Activated naive CD4-positive, alpha-beta T cell treated with anti-CD3 and anti-CD28 coated beads, Interleukin-2, amount 10 ng/mL, durations not matched to agents 5 hours and 36 hours (primary cell): ENCODE data around the gene HCST. TPM values are rescaled to one million over a fixed set of nuclear protein-coding genes. Genes with fewer than 3 reads are reported as not detected.

Source experiments
- total RNA-seq, 2 experiments: library from RNA; stranded (reverse); gene quantifications; one replicate each; pipeline ENCODE4 v1.2.3, GENCODE V29; 2021

HCST gene, protein sequence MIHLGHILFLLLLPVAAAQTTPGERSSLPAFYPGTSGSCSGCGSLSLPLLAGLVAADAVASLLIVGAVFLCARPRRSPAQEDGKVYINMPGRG
- total RNA-seq: 100 to 1,000 TPM; 195 to 204 TPM

DNA sequence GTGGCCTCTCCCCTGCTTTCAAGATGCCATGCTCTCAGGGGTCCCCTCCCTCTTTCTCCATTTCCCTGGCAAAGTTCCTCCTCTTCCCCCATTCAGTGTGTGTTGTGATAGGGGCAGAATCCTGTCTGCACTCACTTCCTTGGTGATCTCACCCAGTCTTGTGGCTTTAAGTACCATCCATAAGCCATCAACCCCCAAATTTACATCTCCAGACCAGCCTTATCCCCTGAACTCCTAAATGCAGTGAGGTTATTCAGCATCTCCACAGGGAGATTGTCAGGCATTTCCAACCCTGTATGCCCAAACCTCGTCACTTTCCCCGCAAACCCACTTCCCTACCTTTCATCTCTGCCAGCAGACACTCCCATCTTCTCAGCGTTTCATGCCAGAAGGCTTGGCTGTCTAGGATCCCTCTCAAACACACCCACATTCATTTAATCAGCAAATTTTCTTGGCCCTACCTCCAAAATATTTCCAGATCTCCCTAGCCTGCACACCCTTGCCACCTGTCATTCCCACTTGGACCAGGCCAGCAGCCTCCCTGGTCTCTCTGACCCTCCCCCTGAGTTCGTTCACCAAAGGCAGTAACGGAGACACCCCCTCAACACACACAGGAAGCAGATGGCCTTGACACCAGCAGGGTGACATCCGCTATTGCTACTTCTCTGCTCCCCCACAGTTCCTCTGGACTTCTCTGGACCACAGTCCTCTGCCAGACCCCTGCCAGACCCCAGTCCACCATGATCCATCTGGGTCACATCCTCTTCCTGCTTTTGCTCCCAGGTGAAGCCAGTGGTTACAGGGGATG lies at the start of gene HCST:
Gene HCST (plus strand): TSS at position 676 of the 808 bp plus-strand sequence. CDS start 65 bp downstream, at position 741.

DNA sequence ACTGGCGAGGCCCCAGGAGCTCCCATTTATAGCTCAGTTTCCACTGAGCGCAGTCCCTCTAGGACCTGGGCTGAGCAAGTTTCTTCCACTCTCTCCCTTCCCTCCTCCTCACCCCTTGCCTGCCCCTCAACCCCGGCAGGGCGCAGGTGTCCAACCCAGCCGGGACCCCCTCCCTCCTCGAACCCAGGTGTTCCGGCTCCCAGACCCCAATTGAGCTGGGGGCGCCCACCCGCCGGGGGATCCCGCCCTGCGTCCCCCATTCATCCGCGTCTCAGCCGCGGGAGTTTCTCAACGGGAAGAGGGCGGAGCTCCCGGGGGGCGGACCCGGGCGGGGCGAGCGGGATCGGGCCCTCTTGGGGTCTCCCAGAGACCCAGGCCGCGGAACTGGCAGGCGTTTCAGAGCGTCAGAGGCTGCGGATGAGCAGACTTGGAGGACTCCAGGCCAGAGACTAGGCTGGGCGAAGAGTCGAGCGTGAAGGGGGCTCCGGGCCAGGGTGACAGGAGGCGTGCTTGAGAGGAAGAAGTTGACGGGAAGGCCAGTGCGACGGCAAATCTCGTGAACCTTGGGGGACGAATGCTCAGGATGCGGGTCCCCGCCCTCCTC lies 45.7 kb upstream of the HCST start, which contains the start of gene KIRREL2:
Gene KIRREL2 (plus strand): TSS at position 366 of the 604 bp plus-strand sequence. CDS start 209 bp downstream, at position 575.

DNA sequence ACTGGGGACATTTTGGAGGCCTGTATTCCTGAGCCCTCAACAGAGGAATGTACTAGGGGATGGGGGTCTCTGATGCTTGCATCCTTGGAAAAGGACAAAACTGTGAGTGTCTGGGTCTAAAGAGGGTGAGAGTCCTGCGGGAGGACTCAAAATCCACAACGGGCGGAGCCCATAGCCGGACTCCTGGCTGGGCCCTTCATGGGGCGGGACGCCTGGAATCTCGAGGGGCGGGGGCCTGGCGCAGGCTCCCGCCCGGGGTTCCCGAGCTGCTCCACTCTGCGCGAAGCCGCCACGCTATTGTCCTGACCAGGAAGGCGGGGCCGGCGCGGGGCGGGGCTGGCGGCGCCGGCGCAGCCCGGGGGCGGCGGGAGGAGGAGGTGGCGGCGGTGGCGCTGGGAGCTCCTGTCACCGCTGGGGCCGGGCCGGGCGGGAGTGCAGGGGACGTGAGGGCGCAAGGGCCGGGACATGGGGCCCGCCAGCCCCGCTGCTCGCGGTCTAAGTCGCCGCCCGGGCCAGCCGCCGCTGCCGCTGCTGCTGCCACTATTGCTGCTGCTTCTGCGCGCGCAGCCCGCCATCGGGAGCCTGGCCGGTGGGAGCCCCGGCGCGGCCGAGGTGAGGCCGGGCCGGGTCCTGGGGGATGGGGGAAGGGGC lies 34.0 kb upstream of the HCST start, which contains the start of gene APLP1:
Gene APLP1 (plus strand): TSS at position 403 of the 651 bp plus-strand sequence. CDS start 63 bp downstream, at position 466.

DNA sequence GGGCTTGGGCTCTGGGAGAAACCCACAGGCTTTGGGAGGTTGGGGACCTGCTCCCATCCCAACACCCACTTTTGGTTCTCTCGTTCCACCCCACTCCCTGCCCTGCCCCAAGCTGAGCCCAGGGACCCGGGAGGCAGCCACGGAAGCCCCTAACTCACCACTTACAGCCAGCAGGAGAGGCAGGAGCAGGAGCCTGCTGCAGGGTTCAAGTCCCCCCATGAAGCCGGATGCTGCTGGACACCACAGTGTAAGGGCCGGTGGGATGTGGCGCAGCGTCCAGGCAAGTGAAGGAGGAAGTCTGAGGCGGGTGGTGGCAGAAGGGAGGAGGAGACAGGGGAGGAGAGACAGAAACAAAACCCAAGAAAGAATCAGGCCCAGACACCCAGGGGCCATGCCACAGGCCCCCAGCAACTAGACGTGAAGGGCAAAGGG lies 5.7 kb downstream of the HCST start, which contains the start of gene TYROBP:
Gene TYROBP (minus strand): TSS at position 286 of the 432 bp plus-strand sequence. CDS start 67 bp downstream, at position 219.

DNA sequence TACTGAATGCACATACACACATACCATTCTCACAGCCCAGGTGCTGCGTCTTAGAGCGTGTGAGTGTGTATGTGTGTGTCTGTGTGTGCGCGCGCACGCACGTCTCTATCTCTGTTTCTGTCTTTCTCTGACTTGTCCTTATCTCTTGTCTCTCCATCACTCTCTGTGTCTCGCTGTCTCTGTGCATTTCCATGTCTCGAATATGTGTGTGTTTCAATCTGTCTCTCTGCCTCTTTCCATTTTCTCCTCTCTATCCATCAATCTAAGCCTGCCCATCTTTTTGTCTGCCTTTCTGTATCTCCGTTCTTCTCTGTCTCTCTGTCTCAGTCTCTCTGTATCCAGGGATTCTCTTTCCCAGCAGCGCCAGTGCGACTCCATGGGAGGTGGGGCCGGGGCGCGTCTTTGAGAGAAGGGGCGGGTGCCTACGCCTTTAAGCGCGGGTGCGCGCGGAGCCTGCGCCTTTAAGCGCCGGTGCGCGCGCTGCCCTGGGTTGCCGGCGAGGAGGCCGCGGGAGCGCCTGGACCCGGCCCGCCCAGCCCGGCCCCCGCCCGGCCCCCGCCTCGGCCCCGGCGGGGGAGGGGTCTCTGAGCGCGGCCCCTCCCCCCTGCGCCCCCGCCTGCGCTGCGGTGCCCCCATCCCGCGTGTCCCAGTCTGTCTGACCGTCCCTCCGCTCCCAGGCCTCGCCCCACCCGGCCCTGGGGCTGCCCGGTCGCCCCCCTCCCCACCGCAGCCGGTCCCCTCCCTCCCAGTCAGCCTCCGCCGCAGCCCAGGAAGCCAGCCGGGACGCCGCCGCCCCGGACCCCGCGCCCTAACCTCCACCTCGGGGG lies 33.8 kb downstream of the HCST start, which contains the start of gene LRFN3:
Gene LRFN3 (plus strand): TSS at position 464 of the 827 bp plus-strand sequence. CDS start 3,052 bp downstream, outside the sequence.

Other genes starting within 250 kb of the HCST start
- gene UPK1A, start 236.0 kb upstream of the HCST start, total RNA-seq: 1 to 10 TPM; 1.4 to 1.6 TPM
- gene ZBTB32, start 198.0 kb upstream of the HCST start, total RNA-seq: 10 to 100 TPM; 15.2 to 16.2 TPM
- 10 to 100 TPM; 57.3 to 59.9 TPM for gene KMT2B, start 184.5 kb upstream of the HCST start, total RNA-seq
- 10 to 100 TPM; 60.3 to 60.9 TPM for gene IGFLR1, start 160.1 kb upstream of the HCST start, total RNA-seq
- gene U2AF1L4, start 157.1 kb upstream of the HCST start, total RNA-seq: 10 to 100 TPM; 40.0 to 42.6 TPM
- gene PSENEN, start 156.9 kb upstream of the HCST start, total RNA-seq: 10 to 100 TPM; 43.7 to 44.7 TPM
- gene LIN37, start 154.0 kb upstream of the HCST start, total RNA-seq: 10 to 100 TPM; 10.6 to 13.0 TPM
- not detected for gene HSPB6, start 145.5 kb upstream of the HCST start, total RNA-seq
- gene PROSER3, start 144.4 kb upstream of the HCST start, total RNA-seq: 10 to 100 TPM; 50.4 to 51.2 TPM
- gene ARHGAP33, start 127.0 kb upstream of the HCST start, total RNA-seq: 10 to 100 TPM; 57.0 to 75.7 TPM
- not detected for gene PRODH2, start 89.7 kb upstream of the HCST start, total RNA-seq
- gene NPHS1, start 50.0 kb upstream of the HCST start, total RNA-seq: not detected
- gene KIRREL2, start 45.6 kb upstream of the HCST start, total RNA-seq: under 1 TPM; 0.30 to 0.63 TPM
- gene APLP1, start 34.0 kb upstream of the HCST start, total RNA-seq: 1 to 10 TPM in 1 of 2 experiments, under 1 TPM in 1; 0.30 to 1.2 TPM
- 10 to 100 TPM; 35.6 to 42.9 TPM for gene NFKBID, start 2.0 kb upstream of the HCST start, total RNA-seq
- gene TYROBP, start 5.8 kb downstream of the HCST start, total RNA-seq: under 1 TPM in 1 of 2 experiments, not detected in 1; 0.43 TPM
- gene LRFN3, start 33.8 kb downstream of the HCST start, total RNA-seq: 10 to 100 TPM; 12.4 to 13.0 TPM
- gene SDHAF1, start 92.7 kb downstream of the HCST start, total RNA-seq: 10 to 100 TPM; 17.4 to 19.6 TPM
- 1 to 10 TPM; 1.6 to 2.0 TPM for gene SYNE4, start 106.3 kb downstream of the HCST start, total RNA-seq
- 10 to 100 TPM; 42.1 to 44.0 TPM for gene ALKBH6, start 111.7 kb downstream of the HCST start, total RNA-seq
- gene CLIP3, start 130.3 kb downstream of the HCST start, total RNA-seq: 1 to 10 TPM; 1.5 TPM
- 1 to 10 TPM; 5.7 to 6.4 TPM for gene THAP8, start 151.8 kb downstream of the HCST start, total RNA-seq
- gene WDR62, start 152.4 kb downstream of the HCST start, total RNA-seq: 10 to 100 TPM; 23.7 to 26.4 TPM
- gene OVOL3, start 208.6 kb downstream of the HCST start, total RNA-seq: not detected
- 10 to 100 TPM; 48.1 to 48.4 TPM for gene POLR2I, start 212.3 kb downstream of the HCST start, total RNA-seq
- gene TBCB, start 212.9 kb downstream of the HCST start, total RNA-seq: 100 to 1,000 TPM; 164 to 169 TPM
- 100 to 1,000 TPM; 423 to 425 TPM for gene CAPNS1, start 237.5 kb downstream of the HCST start, total RNA-seq
- not detected for gene COX7A1, start 249.9 kb downstream of the HCST start, total RNA-seq